IMR-90 (cell line): ENCODE data around the gene RTKN. TPM values are rescaled to one million over a fixed set of nuclear protein-coding genes. Genes with fewer than 3 reads are reported as not detected.

Source experiments
- ATAC-seq: fragments of 200-7000 bp; cut with Tn5 transposase; 2 replicates; pipeline ENCODE4 v1.9.1; 2020; ENCODE audit warnings: low read depth, mild to moderate bottlenecking, moderate library complexity
- BruUV-seq: library from RNA; stranded (reverse); fragments of 400-500 nt; replicated peaks from 2 replicates; lab custom pipeline; 2021; lab: Mats Ljungman, UMichigan
- CTCF ChIA-PET: fragments of 300-600 bp; formaldehyde crosslinking; extraction: SDS; loops from one replicate; lab custom pipeline; 2021; ENCODE audit warnings: antibody characterized with exemption; lab: Yijun Ruan, JAX
- POLR2A ChIA-PET: fragments of 300-600 bp; sonication (Branson Sonifier 250); formaldehyde crosslinking; loops from one replicate; lab custom pipeline; 2022; ENCODE audit warnings: antibody characterized with exemption; ENCODE audit not compliant: unreplicated experiment; lab: Charles Lee
- DNase-seq: peaks from one replicate; pipeline ENCODE4 v3.0.0; 2013
- H2AFZ ChIP-seq: replicated peaks from 2 replicates; pipeline ENCODE3; 2013; ENCODE audit warnings: low read length, mild to moderate bottlenecking; ENCODE audit not compliant: poor library complexity
- H2AK5ac ChIP-seq: 2 replicates; pipeline ENCODE4 v1.6.1; 2013; ENCODE audit warnings: low read depth, low read length, inconsistent platforms
- H2AK9ac ChIP-seq: replicated peaks from 2 replicates; pipeline ENCODE3; 2013; ENCODE audit warnings: mild to moderate bottlenecking, low read depth, low read length, moderate library complexity; ENCODE audit not compliant: poor library complexity
- H2BK120ac ChIP-seq: 2 replicates; pipeline ENCODE4 v1.6.1; 2013; ENCODE audit warnings: low read depth, low read length, inconsistent platforms
- H2BK15ac ChIP-seq: 3 replicates; pipeline ENCODE4 v1.6.1; 2013; ENCODE audit warnings: low read depth, low read length, inconsistent platforms
- H2BK20ac ChIP-seq: 2 replicates; pipeline ENCODE4 v1.6.1; 2013; ENCODE audit warnings: low read depth, mild to moderate bottlenecking, inconsistent platforms, low read length, moderate library complexity
- H2BK5ac ChIP-seq: 2 replicates; pipeline ENCODE4 v1.6.1; 2013; ENCODE audit warnings: mild to moderate bottlenecking, low read depth, low read length, inconsistent platforms; ENCODE audit not compliant: poor library complexity, severe bottlenecking
- H3K14ac ChIP-seq: replicated peaks from 2 replicates; pipeline ENCODE4 v1.6.1; 2013; ENCODE audit warnings: low read depth, low read length, inconsistent platforms
- H3K18ac ChIP-seq: 2 replicates; pipeline ENCODE4 v1.6.1; 2013; ENCODE audit warnings: low read depth, low read length, control low read depth
- H3K23ac ChIP-seq: 2 replicates; pipeline ENCODE4 v1.6.1; 2013; ENCODE audit warnings: low read depth, low read length, inconsistent platforms
- H3K27ac ChIP-seq: 2 replicates; pipeline ENCODE4 v1.5.1; 2013; ENCODE audit warnings: mild to moderate bottlenecking, control low read depth, low read length; ENCODE audit not compliant: insufficient read depth
- H3K27me3 ChIP-seq: 2 replicates; pipeline ENCODE4 v1.6.1; 2013; ENCODE audit warnings: low read length; ENCODE audit not compliant: control insufficient read depth, insufficient read depth
- H3K36me3 ChIP-seq: 2 replicates; pipeline ENCODE4 v1.6.1; 2013; ENCODE audit warnings: low read length, mixed read lengths; ENCODE audit not compliant: control insufficient read depth, insufficient read depth
- H3K4ac ChIP-seq: 2 replicates; pipeline ENCODE4 v1.6.1; 2013; ENCODE audit warnings: low read depth, low read length, inconsistent platforms
- H3K4me1 ChIP-seq: 2 replicates; pipeline ENCODE4 v1.6.1; 2013; ENCODE audit warnings: low read length, mixed read lengths; ENCODE audit not compliant: control insufficient read depth, insufficient read depth
- H3K4me2 ChIP-seq: 2 replicates; pipeline ENCODE4 v1.6.1; 2013; ENCODE audit warnings: low read depth, mild to moderate bottlenecking, control low read depth, low read length, moderate library complexity
- H3K4me3 ChIP-seq: 2 replicates; pipeline ENCODE4 v1.5.1; 2013; ENCODE audit warnings: low read depth, mild to moderate bottlenecking, control low read depth, low read length, moderate library complexity; ENCODE audit not compliant: insufficient read depth
- H3K56ac ChIP-seq: 2 replicates; pipeline ENCODE4 v1.6.1; 2013; ENCODE audit warnings: low read length, inconsistent platforms; ENCODE audit not compliant: insufficient read depth; ENCODE audit errors: extremely low read depth
- H3K79me1 ChIP-seq, 2 experiments: 2 replicates each; pipeline ENCODE4 v1.6.1; 2013; ENCODE audit warnings: low read length in 2 of 2, inconsistent platforms in 1 of 2, low read depth in 1 of 2
- H3K9ac ChIP-seq: 2 replicates; pipeline ENCODE4 v1.6.1; 2013; ENCODE audit warnings: low read depth, low read length, control low read depth
- H3K9me1 ChIP-seq: 2 replicates; pipeline ENCODE4 v1.6.1; 2013; ENCODE audit warnings: low read length, inconsistent platforms; ENCODE audit not compliant: insufficient read depth
- H3K9me3 ChIP-seq: 2 replicates; pipeline ENCODE4 v1.6.1; 2013; ENCODE audit warnings: low read length; ENCODE audit not compliant: control insufficient read depth, insufficient read depth
- H4K20me1 ChIP-seq: 2 replicates; pipeline ENCODE4 v1.6.1; 2013; ENCODE audit warnings: low read length, inconsistent platforms; ENCODE audit not compliant: insufficient read depth
- H4K5ac ChIP-seq: 2 replicates; pipeline ENCODE4 v1.6.1; 2013; ENCODE audit warnings: mild to moderate bottlenecking, low read depth, low read length, control low read depth
- H4K8ac ChIP-seq, 2 experiments: 2 replicates each; pipeline ENCODE4 v1.6.1; 2013; ENCODE audit warnings: low read depth in 2 of 2, low read length in 2 of 2, control low read depth in 1 of 2, inconsistent platforms in 1 of 2
- H4K91ac ChIP-seq: 2 replicates; pipeline ENCODE4 v1.6.1; 2013; ENCODE audit warnings: low read depth, low read length, inconsistent platforms; ENCODE audit not compliant: insufficient read depth
- CTCF ChIP-seq: conservative IDR thresholded peaks from 2 replicates; pipeline ENCODE4 v1.5.1; 2012; ENCODE audit warnings: mild to moderate bottlenecking, low read depth, low read length, improper control_type of control experiment
- FOS ChIP-seq: fragments of 150-350 bp; IDR thresholded peaks from 2 replicates; pipeline ENCODE4 v1.6.1; 2016; ENCODE audit warnings: low read depth, low read length
- RAD21 ChIP-seq: IDR thresholded peaks from 2 replicates; pipeline ENCODE4 v1.6.1; 2012; ENCODE audit warnings: low read length, improper control_type of control experiment
- SMC3 ChIP-seq: fragments of 150-350 bp; IDR thresholded peaks from 2 replicates; pipeline ENCODE4 v1.6.1; 2016; ENCODE audit warnings: low read depth, mild to moderate bottlenecking, antibody characterized with exemption, low read length, moderate library complexity
- dilution Hi-C: fragments of 300-500 bp; cut with HindIII; formaldehyde crosslinking; loops from one replicate; pipeline ENCODE4 v1.14.3; 2018; ENCODE audit warnings: low sequenced_read_pairs; ENCODE audit not compliant: unreplicated experiment
- in situ Hi-C: fragments of 300-500 bp; cut with MboI; formaldehyde crosslinking; loops from 3 replicates; pipeline ENCODE4 v1.14.3; 2019; ENCODE audit warnings: low sequenced_read_pairs, inconsistent platforms, mixed read lengths
- intact Hi-C: fragments of 100-400 bp; cut with micrococcal nuclease; formaldehyde crosslinking; loops from 2 replicates; pipeline ENCODE4 v1.10.0; 2022
- polyA plus RNA-seq, 3 experiments: library from polyadenylated mRNA; depleted of rRNA; stranded (reverse); fragments of >200 nt; gene quantifications; 2 replicates each; pipeline ENCODE4 v1.2.3, GENCODE V29; 2012; ENCODE audit warnings: low replicate concordance in 1 of 3
- total RNA-seq: library from RNA; depleted of rRNA; stranded (reverse); fragments of >200 nt; gene quantifications from 2 replicates; pipeline ENCODE4 v1.2.3, GENCODE V29; 2012

RTKN gene
- total and polyA plus RNA-seq, 2 of the 4 experiments (the other 2 are of a cell fraction), result 11.1 to 19.7 TPM

DNA sequence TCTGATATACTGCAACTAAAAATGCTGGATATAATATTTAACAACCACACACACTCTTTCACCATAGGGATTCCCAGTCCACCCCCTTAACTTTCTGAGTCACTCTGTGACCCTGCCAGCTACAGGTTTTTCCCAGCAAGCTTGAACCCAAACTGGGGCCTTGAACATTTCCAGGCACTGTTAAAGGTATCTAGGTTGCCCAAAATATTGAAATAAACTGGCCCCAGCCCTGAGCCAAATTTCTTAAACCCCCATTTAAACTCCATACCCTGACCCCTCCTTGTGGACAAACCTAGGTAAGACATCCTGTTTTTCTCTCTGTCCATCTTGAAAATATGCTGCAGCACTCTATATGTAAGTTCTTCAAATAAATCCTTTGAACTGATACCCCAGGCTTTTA lies 42.0 kb downstream of the RTKN start:
- in situ Hi-C loops (no loop called here), dilution Hi-C loops (no loop called here), intact Hi-C loops (loop anchor here (1.0 to 10.0 kb wide), 2 partner anchors 149 to 475 kb away; partner anchors contain the start of gene DGUOK)
- Histone ChIP-seq H2BK20ac (no peak overlapping the region), H2BK15ac (no peak overlapping the region), H2BK5ac (no peak overlapping the region), H2BK120ac (no peak overlapping the region), H4K20me1 (no peaks in the 10 kb centered on the region), H3K4me2 (no peak overlapping the region), H3K56ac (no peak overlapping the region), H3K4ac (no peak overlapping the region), H2AK9ac (no peak overlapping the region), H2AK5ac (no peak overlapping the region), H3K9me1 (no peaks in the 10 kb centered on the region), H3K4me3 (no peak overlapping the region), H3K27me3 (peaks cover 4% of the 10 kb centered on the region), H3K4me1 (no peaks in the 10 kb centered on the region), H3K18ac (no peak overlapping the region), H3K23ac (no peak overlapping the region), H4K5ac (no peak overlapping the region), H4K8ac (no peak overlapping the region), H3K36me3 (no peaks in the 10 kb centered on the region), H4K91ac (no peak overlapping the region), H3K9me3 (no peaks in the 10 kb centered on the region), H3K79me1 (no peaks in the 10 kb centered on the region), H3K27ac (no peak overlapping the region), H3K14ac (no peak overlapping the region), H2AFZ (no peak overlapping the region), H3K9ac (no peak overlapping the region)
- DNase-seq (peak; percentile 40), ATAC-seq (peak; percentile 86)
- CTCF ChIA-PET, result interaction anchor here (1.0 kb wide), 1 partner anchor 9 kb away, joined by 3 read pairs; no protein-coding TSS in a partner anchor
- POLR2A ChIA-PET, result no interaction called here
- BruUV-seq, result no TSS peak
- TF ChIP-seq FOS (no peak), SMC3 (peak; percentile 54), CTCF (peak; percentile 53), RAD21 (peak; percentile 51)
